Measurements from ENCODE around the gene ADAM12.

Gene ADAM12

GRCh38 chr10:126016156-126016805, 372.0 kb downstream of the ADAM12 start:
- H3K9ac ChIP-seq (ENCODE audit: insufficient read length), result no peak overlapping the region
- H3K9me3 ChIP-seq (ENCODE audit: low read depth, low read length), result no peaks in the 10 kb centered on the region
- no peak overlapping the region for H3K4me3 ChIP-seq
- no peaks in the 10 kb centered on the region for H3K36me3 ChIP-seq (ENCODE audit: insufficient read depth, low read length)
- no peak overlapping the region for H3K27ac ChIP-seq
- no peak for DNase-seq (ENCODE audit: low read depth, low spot score)
- no peak for TF ChIP-seq EZH2 (IDR thresholded peaks at IDR 0.05)
- TF ChIP-seq POLR2AphosphoS5 (IDR thresholded peaks at IDR 0.05; ENCODE audit: borderline replicate concordance, low read depth, low read length), result no peak
- TF ChIP-seq FOXP2 (optimal IDR thresholded peaks at IDR 0.05; ENCODE audit: control extremely low read depth, extremely low read length, insufficient read depth), result no peak

GRCh38 chr10:126015413-126015812, 372.9 kb downstream of the ADAM12 start:
- Histone ChIP-seq H3K9ac (ENCODE audit: insufficient read length) (no peak overlapping the region), H3K9me3 (ENCODE audit: low read depth, low read length) (no peaks in the 10 kb centered on the region), H3K4me3 (no peak overlapping the region), H3K36me3 (ENCODE audit: insufficient read depth, low read length) (no peaks in the 10 kb centered on the region), H3K27ac (no peak overlapping the region)
- DNase-seq (ENCODE audit: low read depth, low spot score), result no peak
- TF ChIP-seq EZH2 (IDR thresholded peaks at IDR 0.05) (no peak), POLR2AphosphoS5 (IDR thresholded peaks at IDR 0.05; ENCODE audit: borderline replicate concordance, low read depth, low read length) (no peak), FOXP2 (optimal IDR thresholded peaks at IDR 0.05; ENCODE audit: control extremely low read depth, extremely low read length, insufficient read depth) (no peak)

- no peak overlapping the region for H3K9ac ChIP-seq (ENCODE audit: insufficient read length)
- no peak overlapping the region for H3K27ac ChIP-seq
- H3K4me3 ChIP-seq, result no peak overlapping the region
- H3K36me3 ChIP-seq (ENCODE audit: insufficient read depth, low read length), result no peaks in the 10 kb centered on the region
- no peak for TF ChIP-seq FOXP2 (optimal IDR thresholded peaks at IDR 0.05; ENCODE audit: control extremely low read depth, extremely low read length, insufficient read depth)
- no peak for TF ChIP-seq POLR2AphosphoS5 (IDR thresholded peaks at IDR 0.05; ENCODE audit: borderline replicate concordance, low read depth, low read length)
- TF ChIP-seq EZH2 (IDR thresholded peaks at IDR 0.05), result no peak
- no peak for DNase-seq (ENCODE audit: low read depth, low spot score)
- H3K9me3 ChIP-seq (ENCODE audit: low read depth, low read length), result no peaks in the 10 kb centered on the region
These were observed 374.0 kb downstream of the ADAM12 start for GRCh38 chr10:126014309-126014708.

- Histone ChIP-seq H3K4me3 (no peak overlapping the region), H3K9me3 (ENCODE audit: low read depth, low read length) (no peaks in the 10 kb centered on the region), H3K36me3 (ENCODE audit: insufficient read depth, low read length) (no peaks in the 10 kb centered on the region), H3K9ac (ENCODE audit: insufficient read length) (no peak overlapping the region), H3K27ac (no peak overlapping the region)
- no peak for DNase-seq (ENCODE audit: low read depth, low spot score)
- TF ChIP-seq FOXP2 (optimal IDR thresholded peaks at IDR 0.05; ENCODE audit: control extremely low read depth, extremely low read length, insufficient read depth), result no peak
- no peak for TF ChIP-seq EZH2 (IDR thresholded peaks at IDR 0.05)
- no peak for TF ChIP-seq POLR2AphosphoS5 (IDR thresholded peaks at IDR 0.05; ENCODE audit: borderline replicate concordance, low read depth, low read length)
These were observed 374.6 kb downstream of the ADAM12 start for GRCh38 chr10:126013489-126014281.

GRCh38 chr10:126012485-126012884, 375.8 kb downstream of the ADAM12 start:
- no peak for DNase-seq (ENCODE audit: low read depth, low spot score)
- Histone ChIP-seq H3K4me3 (no peak overlapping the region), H3K27ac (no peak overlapping the region), H3K9me3 (ENCODE audit: low read depth, low read length) (no peaks in the 10 kb centered on the region), H3K36me3 (ENCODE audit: insufficient read depth, low read length) (no peaks in the 10 kb centered on the region), H3K9ac (ENCODE audit: insufficient read length) (no peak overlapping the region)
- TF ChIP-seq FOXP2 (optimal IDR thresholded peaks at IDR 0.05; ENCODE audit: control extremely low read depth, extremely low read length, insufficient read depth), result no peak
- no peak for TF ChIP-seq POLR2AphosphoS5 (IDR thresholded peaks at IDR 0.05; ENCODE audit: borderline replicate concordance, low read depth, low read length)
- TF ChIP-seq EZH2 (IDR thresholded peaks at IDR 0.05), result no peak

- Histone ChIP-seq H3K36me3 (ENCODE audit: insufficient read depth, low read length) (no peaks in the 10 kb centered on the region), H3K9me3 (ENCODE audit: low read depth, low read length) (no peaks in the 10 kb centered on the region), H3K9ac (ENCODE audit: insufficient read length) (no peak overlapping the region), H3K4me3 (no peak overlapping the region), H3K27ac (no peak overlapping the region)
- no peak for DNase-seq (ENCODE audit: low read depth, low spot score)
- TF ChIP-seq FOXP2 (optimal IDR thresholded peaks at IDR 0.05; ENCODE audit: control extremely low read depth, extremely low read length, insufficient read depth), result no peak
- TF ChIP-seq EZH2 (IDR thresholded peaks at IDR 0.05), result no peak
- no peak for TF ChIP-seq POLR2AphosphoS5 (IDR thresholded peaks at IDR 0.05; ENCODE audit: borderline replicate concordance, low read depth, low read length)
These were observed 376.3 kb downstream of the ADAM12 start for GRCh38 chr10:126011995-126012394.

GRCh38 chr10:126009650-126010049, 378.6 kb downstream of the ADAM12 start:
- no peak overlapping the region for H3K9ac ChIP-seq (ENCODE audit: insufficient read length)
- TF ChIP-seq POLR2AphosphoS5 (IDR thresholded peaks at IDR 0.05; ENCODE audit: borderline replicate concordance, low read depth, low read length) (no peak), FOXP2 (optimal IDR thresholded peaks at IDR 0.05; ENCODE audit: control extremely low read depth, extremely low read length, insufficient read depth) (no peak), EZH2 (IDR thresholded peaks at IDR 0.05) (no peak)
- no peaks in the 10 kb centered on the region for H3K36me3 ChIP-seq (ENCODE audit: insufficient read depth, low read length)
- H3K4me3 ChIP-seq, result no peak overlapping the region
- no peak for DNase-seq (ENCODE audit: low read depth, low spot score)
- no peaks in the 10 kb centered on the region for H3K9me3 ChIP-seq (ENCODE audit: low read depth, low read length)
- H3K27ac ChIP-seq, result no peak overlapping the region

- H3K36me3 ChIP-seq (ENCODE audit: insufficient read depth, low read length), result no peaks in the 10 kb centered on the region
- TF ChIP-seq FOXP2 (optimal IDR thresholded peaks at IDR 0.05; ENCODE audit: control extremely low read depth, extremely low read length, insufficient read depth), result no peak
- no peak for TF ChIP-seq EZH2 (IDR thresholded peaks at IDR 0.05)
- no peak for TF ChIP-seq POLR2AphosphoS5 (IDR thresholded peaks at IDR 0.05; ENCODE audit: borderline replicate concordance, low read depth, low read length)
- DNase-seq (ENCODE audit: low read depth, low spot score), result no peak
- H3K9ac ChIP-seq (ENCODE audit: insufficient read length), result no peak overlapping the region
- H3K4me3 ChIP-seq, result no peak overlapping the region
- no peaks in the 10 kb centered on the region for H3K9me3 ChIP-seq (ENCODE audit: low read depth, low read length)
- no peak overlapping the region for H3K27ac ChIP-seq
These were observed 381.4 kb downstream of the ADAM12 start for GRCh38 chr10:126006906-126007305.

Data from SK-N-MC (cell line).